Mesothelial cell of epicardium (in vitro differentiated cells): ENCODE measurements around the gene CAMTA1. TPM values are rescaled to one million over a fixed set of nuclear protein-coding genes. Genes with fewer than 3 reads are reported as not detected.

Experiments used
- DNase-seq, 2 experiments: peaks; one replicate each; pipeline ENCODE4 v3.0.0; 2021; ENCODE audit warnings: low spot score in 2 of 2; ENCODE audit not compliant: unreplicated experiment in 2 of 2
- H3K27ac Mint-ChIP-seq: 2 replicates; pipeline ENCODE4 v1.8.0; 2021; ENCODE audit warnings: mixed read lengths
- H3K27me3 Mint-ChIP-seq: 2 replicates; pipeline ENCODE4 v1.8.0; 2021; ENCODE audit warnings: low read depth, mixed read lengths
- H3K36me3 Mint-ChIP-seq: 2 replicates; pipeline ENCODE4 v1.8.0; 2021; ENCODE audit warnings: mixed read lengths
- H3K4me1 Mint-ChIP-seq: 2 replicates; pipeline ENCODE4 v1.8.0; 2021; ENCODE audit warnings: mixed read lengths
- H3K4me3 Mint-ChIP-seq: 2 replicates; pipeline ENCODE4 v1.8.0; 2021; ENCODE audit warnings: mild to moderate bottlenecking, moderate library complexity, mixed read lengths
- H3K9me3 Mint-ChIP-seq: 2 replicates; pipeline ENCODE4 v1.8.0; 2021; ENCODE audit warnings: mixed read lengths
- total RNA-seq: library from RNA; stranded (reverse); gene quantifications from 3 replicates; pipeline ENCODE4 v1.2.1, GENCODE V29; 2021
- TF ChIP-seq, protein P1 (sequence below): fragments of 200-600 bp; sonication (generic); IDR thresholded peaks from one replicate; pipeline ENCODE4 v1.5.0; 2021; ENCODE audit warnings: antibody characterized with exemption; ENCODE audit not compliant: unreplicated experiment

The CAMTA1 gene
- total RNA-seq, 1 donor from 2014 or later, result 70.4 TPM

DNA sequence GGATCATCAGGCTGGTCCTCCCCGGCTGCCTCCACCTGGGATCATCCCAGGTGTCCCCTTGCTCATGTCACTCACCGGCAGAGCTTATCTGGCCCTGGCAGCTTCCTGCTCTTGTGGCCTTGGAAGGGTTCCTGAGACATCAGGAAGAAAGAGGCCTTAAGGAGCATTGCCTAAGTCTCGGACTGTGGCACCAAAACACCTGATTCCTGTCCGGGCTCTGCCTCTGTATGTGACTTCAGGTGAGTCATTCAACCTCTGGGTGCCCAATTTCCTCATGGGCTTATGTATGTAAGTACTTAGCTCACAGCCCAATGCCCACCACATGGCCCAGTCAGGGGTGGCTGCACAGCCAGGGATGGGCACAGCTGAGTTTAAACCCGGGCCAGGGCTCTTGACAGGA is 729.9 kb downstream of the CAMTA1 start:
- H3K36me3 Mint-ChIP-seq, result no peaks in the 10 kb centered on the region
- no peak overlapping the region for H3K27ac Mint-ChIP-seq
- H3K4me3 Mint-ChIP-seq, result no peak overlapping the region
- H3K4me1 Mint-ChIP-seq, result no peaks in the 10 kb centered on the region
- TF ChIP-seq, protein P1, sequence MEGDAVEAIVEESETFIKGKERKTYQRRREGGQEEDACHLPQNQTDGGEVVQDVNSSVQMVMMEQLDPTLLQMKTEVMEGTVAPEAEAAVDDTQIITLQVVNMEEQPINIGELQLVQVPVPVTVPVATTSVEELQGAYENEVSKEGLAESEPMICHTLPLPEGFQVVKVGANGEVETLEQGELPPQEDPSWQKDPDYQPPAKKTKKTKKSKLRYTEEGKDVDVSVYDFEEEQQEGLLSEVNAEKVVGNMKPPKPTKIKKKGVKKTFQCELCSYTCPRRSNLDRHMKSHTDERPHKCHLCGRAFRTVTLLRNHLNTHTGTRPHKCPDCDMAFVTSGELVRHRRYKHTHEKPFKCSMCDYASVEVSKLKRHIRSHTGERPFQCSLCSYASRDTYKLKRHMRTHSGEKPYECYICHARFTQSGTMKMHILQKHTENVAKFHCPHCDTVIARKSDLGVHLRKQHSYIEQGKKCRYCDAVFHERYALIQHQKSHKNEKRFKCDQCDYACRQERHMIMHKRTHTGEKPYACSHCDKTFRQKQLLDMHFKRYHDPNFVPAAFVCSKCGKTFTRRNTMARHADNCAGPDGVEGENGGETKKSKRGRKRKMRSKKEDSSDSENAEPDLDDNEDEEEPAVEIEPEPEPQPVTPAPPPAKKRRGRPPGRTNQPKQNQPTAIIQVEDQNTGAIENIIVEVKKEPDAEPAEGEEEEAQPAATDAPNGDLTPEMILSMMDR, result no peak
- no peak for DNase-seq
- no peaks in the 10 kb centered on the region for H3K9me3 Mint-ChIP-seq
- H3K27me3 Mint-ChIP-seq, result peaks cover 60% of the 10 kb centered on the region

- Mint-ChIP-seq H3K4me1 (no peaks in the 10 kb centered on the region), H3K27me3 (peaks cover 57% of the 10 kb centered on the region), H3K4me3 (no peak overlapping the region), H3K9me3 (peaks cover 3% of the 10 kb centered on the region), H3K27ac (no peak overlapping the region), H3K36me3 (no peaks in the 10 kb centered on the region)
- TF ChIP-seq, protein P1, result no peak
- no peak for DNase-seq
Observed at GRCh38 chr1:7515904-7516303, 730.6 kb downstream of the CAMTA1 start.

GRCh38 chr1:7516341-7516740 is 731.1 kb downstream of the CAMTA1 start:
- H3K4me1 Mint-ChIP-seq, result no peaks in the 10 kb centered on the region
- H3K27ac Mint-ChIP-seq, result no peak overlapping the region
- H3K27me3 Mint-ChIP-seq, result peaks cover 60% of the 10 kb centered on the region
- no peak overlapping the region for H3K4me3 Mint-ChIP-seq
- peaks cover 4% of the 10 kb centered on the region for H3K9me3 Mint-ChIP-seq
- H3K36me3 Mint-ChIP-seq, result no peaks in the 10 kb centered on the region
- TF ChIP-seq, protein P1, result no peak
- no peak for DNase-seq

DNA sequence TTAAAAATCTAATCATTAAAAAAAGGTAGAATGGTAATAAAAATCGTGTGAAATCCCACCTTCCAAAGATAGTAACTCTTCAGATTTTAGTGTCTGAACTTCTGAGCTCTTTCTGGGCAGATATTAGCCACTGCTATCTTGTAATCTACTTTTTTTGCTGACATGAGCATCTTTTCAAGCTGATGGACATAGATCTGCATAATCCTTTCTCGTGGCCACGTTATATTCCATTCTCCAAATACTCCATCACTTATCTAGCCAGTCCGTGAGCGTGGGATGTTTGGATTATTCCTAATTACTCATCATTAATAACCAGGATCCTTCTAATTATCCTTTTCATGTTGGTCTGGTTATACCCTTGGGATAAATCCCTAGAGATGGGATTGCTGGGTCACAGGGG is 731.7 kb downstream of the CAMTA1 start:
- H3K9me3 Mint-ChIP-seq, result peaks cover 4% of the 10 kb centered on the region
- TF ChIP-seq, protein P1, result no peak
- no peak overlapping the region for H3K27ac Mint-ChIP-seq
- H3K4me1 Mint-ChIP-seq, result no peaks in the 10 kb centered on the region
- no peak for DNase-seq
- H3K27me3 Mint-ChIP-seq, result peaks cover 58% of the 10 kb centered on the region
- H3K36me3 Mint-ChIP-seq, result no peaks in the 10 kb centered on the region
- H3K4me3 Mint-ChIP-seq, result no peak overlapping the region

- Mint-ChIP-seq H3K27ac (no peak overlapping the region), H3K36me3 (no peaks in the 10 kb centered on the region), H3K27me3 (peaks cover 49% of the 10 kb centered on the region), H3K9me3 (peaks cover 4% of the 10 kb centered on the region), H3K4me1 (no peaks in the 10 kb centered on the region), H3K4me3 (no peak overlapping the region)
- DNase-seq, result no peak
- TF ChIP-seq, protein P1, result no peak
Observed at GRCh38 chr1:7517611-7518330, 732.5 kb downstream of the CAMTA1 start.
